ENCODE data around the gene SUN5.

SUN5 gene

GRCh38 chr20:33026779-33027759 lies 22.8 kb upstream of the SUN5 start:
- DNase-seq (ENCODE audit: low spot score), result no peak

GRCh38 chr20:33026072-33026778 lies 22.0 kb upstream of the SUN5 start:
- DNase-seq (ENCODE audit: low spot score), result no peak

DNA sequence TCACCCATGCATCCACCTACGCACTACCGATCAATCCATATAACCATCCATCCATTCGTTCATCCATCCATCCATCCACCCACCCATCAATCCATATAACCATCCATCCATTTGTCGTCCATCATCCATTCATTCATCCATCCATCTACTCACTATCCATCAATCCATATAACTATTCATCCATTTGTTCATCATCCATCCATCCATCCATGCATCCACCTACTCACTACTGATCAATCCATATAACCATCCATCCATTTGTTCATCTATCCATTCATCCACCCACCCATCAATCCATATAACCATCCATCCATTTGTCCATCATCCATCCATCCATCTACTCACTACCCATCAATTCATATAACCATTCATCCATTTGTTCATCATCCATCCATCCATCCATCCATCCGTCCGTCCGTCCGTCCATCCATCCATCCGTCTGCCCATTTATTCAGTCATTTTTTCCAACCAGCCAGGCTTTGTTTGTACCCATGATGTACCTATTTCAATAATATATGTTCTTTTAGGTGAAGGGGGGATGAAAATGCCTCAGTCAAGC lies 21.2 kb upstream of the SUN5 start:
- DNase-seq (ENCODE audit: low spot score), result no peak

GRCh38 chr20:33024609-33025317 lies 20.5 kb upstream of the SUN5 start:
- no peak for DNase-seq (ENCODE audit: low spot score)

DNA sequence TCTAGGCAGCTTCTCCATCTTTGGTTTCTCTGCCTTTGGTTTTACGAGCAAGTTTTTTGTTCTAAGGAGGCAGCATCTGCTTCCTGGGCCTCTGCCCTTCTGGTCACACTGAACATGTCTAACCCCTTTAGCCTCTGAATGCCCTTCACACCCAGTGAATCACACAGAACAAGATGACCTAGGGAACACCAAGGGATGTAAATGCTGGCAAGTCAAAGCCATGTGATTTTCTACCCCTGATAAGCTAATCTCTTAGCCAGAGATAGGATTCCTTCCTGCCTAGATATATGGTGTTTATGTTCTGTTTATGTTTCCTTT lies 20.0 kb upstream of the SUN5 start:
- DNase-seq (ENCODE audit: low spot score), result no peak

- no peak for DNase-seq (ENCODE audit: low spot score)
Observed at GRCh38 chr20:33023439-33024242, 19.4 kb upstream of the SUN5 start.

DNA sequence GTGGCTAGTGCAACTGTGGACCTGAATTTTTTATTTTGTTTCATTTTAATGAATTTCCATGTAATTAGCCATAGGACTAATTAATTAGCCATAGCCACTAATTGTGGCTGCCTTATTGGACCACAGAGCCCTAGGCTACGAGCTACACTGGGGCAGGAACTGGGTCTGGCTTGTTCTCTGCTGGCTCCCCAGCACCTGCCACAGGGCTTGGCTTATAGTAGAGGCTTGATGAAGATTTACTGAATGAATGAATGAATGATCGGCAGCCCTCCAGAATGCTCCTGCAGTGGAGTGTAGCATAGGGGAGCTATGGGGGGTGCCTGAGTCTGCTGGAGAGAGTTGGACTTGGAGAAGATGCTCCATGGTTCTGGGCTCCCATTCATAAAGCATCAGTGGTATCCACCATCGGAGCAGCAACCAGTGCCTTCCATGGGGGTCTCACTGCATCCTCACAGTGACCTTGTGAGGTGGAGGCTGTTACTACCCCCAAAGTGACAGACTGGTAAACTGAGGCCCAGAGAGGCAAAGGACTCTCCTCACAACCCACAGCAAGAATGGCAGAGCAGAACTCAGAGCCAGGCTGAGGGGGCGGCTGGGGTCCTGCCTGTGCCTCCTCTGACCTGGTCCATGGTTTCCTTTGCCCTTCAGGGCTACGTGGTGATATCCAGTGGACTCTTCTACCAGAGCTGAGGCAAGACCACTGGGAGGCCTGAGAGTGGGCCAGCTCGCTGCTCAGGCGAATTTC lies 18.6 kb upstream of the SUN5 start:
- DNase-seq (ENCODE audit: low spot score), result no peak

GRCh38 chr20:33022289-33022688 lies 18.1 kb upstream of the SUN5 start:
- no peak for DNase-seq (ENCODE audit: low spot score)

DNA sequence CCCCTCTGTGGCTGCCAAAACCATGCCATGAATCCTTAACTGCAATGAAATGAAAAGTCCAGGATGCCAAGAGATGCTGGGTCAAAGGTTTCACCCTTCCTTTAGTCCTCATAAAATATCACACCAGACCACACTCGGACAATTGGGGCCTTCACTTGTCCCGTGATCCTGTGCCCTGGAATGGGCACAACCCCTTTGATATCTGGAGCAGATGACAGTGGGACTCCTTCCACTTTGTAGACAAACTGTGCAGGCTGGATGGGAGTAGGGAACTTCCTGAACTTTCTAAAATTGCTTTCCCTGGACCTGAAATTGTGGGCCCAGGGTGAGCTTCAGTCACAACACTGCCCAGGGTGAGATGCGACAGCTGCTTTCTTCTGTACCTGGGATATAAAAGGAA lies 17.6 kb upstream of the SUN5 start:
- DNase-seq (ENCODE audit: low spot score), result no peak

DNA sequence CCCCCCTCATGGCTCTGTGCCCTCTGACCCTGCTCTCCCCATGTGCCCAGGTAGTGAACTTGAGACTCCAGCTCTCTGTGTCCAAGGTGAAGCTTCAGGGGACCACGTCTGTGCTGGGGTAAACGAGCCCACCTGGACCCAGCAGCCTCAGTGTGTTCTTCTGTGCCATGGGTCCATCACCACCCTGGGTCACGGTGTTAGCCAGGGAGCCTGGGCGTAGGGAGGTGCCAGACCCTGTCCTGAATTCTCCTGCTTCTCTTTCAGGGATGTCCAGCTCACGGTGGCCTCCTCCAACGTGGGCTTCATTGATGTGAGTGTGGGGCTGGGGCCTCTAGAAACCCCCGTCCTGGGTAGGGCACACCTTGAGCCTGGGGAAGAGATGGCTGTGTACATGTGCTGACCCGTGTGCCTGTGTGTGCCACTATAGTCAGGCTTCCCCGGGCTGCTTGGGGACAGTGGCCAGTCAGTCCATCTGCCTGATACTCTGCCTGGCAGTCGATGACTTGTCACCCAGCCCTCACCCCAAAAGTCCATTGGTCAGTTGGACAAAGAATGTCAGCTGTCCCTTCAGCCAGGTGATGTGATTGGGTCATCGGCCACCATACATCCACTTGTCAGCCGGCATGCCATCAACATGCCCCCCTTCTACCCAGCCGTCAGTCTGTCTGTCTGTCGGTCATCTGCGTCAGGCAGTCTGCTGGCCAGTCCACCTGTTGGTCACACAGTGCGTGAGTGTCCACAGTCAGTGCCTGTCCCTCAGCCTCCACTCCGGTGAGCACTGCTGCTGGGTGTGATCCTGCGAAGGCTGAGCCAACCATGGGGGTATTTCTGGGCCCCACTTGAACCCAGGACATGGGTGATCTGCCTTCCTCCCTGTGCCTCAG lies 16.3 kb upstream of the SUN5 start:
- DNase-seq (ENCODE audit: low spot score), result no peak

DNA sequence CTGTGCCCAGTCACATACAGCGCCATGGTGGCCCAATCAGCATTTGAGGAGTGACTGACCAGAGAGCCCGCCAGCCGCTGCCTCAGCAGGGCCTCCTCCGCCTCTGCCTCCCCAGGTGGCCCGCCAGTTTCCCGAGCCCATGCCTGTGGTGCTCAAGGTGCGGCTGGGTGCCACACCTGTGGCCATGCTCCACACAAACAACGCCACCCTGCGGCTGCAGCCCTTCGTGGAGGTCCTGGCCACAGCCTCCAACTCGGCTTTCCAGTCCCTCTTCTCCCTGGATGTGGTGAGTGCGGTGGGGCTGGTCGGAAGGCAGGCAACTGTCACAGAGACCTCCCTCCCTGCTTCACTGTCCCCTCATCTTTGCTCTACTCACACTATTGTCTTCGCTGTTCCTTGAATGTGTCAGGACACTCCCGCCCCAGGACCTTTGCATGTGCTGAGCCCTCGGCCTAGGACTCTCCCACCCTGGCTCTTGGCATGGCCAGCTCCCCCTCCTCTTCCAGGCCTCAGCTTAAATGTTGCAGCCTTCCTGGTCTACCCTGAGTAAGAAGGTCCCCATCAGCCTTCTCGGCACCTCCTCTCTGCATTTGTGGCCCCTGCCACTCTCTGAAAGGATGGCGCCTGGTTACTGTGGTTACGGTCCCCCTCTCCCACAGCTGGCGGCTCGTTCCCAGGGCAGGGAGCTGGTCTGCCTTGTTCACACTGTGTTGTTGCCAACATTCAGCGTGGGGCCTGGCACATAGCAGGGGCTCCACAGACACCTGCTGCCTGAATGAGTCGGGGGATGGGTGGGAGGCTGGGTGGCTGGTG lies 15.4 kb upstream of the SUN5 start:
- DNase-seq (ENCODE audit: low spot score), result no peak

DNA sequence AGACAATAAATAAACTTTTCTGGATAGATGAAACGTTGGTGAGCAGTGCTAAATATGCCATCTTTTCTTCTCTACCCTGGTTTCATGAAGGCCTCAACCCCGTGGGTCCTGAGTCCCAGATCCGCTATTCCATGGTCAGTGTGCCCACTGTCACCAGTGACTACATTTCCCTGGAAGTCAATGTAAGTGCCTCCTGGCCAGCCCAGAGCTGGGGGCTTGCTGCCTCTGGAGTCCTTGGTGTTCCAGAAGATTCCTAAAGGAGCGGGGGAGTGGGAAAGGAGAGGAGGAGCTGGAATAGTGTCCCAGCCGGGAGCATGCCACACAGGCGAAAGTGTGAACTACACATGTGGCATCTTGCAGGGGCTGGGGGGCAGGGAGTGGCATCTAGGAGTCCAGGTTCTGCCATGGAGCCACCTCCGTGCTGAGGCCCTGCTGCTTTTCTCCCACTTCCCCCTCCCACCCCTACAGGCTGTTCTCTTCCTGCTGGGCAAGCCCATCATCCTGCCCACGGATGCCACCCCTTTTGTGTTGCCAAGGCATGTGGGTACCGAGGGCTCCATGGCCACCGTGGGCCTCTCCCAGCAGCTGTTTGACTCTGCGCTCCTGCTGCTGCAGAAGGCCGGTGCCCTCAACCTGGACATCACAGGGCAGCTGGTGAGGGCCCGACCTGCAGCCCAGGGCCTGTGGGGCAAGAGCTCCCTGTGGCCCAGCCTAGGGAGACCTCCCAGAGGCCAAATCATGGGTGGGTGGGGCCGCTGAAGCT lies 14.1 kb upstream of the SUN5 start:
- no peak for DNase-seq (ENCODE audit: low spot score)

DNA sequence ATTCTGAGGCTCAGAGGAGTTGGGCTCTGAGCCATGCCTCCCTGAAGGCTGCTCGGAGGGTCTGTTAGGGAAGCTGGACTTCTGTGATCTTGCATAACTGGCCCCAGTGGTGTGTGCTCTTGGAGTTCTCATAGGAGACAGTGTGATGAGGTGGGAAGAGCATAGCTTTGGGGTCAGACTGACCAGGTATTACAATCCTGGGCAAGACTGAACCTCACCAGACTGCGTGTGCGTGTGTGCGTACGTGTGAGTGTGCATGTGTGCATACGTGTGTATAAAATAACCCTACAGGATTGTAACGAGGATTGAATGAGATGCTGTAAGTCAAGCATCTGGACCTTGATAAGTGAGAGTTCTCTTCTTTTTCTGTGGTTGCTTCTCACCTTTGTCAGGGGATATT lies 13.3 kb upstream of the SUN5 start:
- no peak for DNase-seq (ENCODE audit: low spot score)

DNA sequence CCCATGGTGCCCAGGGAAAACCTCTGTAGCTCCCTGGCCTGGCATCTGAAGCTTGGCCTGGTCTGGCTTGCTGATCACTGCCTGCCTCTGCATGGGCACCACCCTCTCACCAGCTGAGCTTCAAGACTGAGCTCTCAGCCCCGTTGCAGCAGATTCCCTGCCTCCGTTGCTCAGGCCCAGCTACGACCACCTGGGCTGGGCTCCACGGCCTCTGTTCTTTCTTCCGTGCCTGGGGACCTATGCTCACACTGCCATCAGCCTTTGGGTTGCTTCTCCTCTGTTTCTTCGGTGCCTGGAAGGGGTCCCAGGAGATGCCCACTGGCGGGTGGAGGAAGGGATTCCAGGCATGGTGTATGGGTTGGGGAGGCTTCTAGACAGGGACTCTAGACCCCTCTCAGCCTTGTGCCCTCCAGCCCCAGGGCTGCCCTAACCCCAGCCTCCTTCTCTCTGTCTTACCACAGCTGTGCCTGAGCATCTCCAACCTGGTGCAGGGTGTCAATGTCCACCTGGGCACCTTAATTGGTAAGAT lies 12.4 kb upstream of the SUN5 start:
- DNase-seq (ENCODE audit: low spot score), result no peak

DNA sequence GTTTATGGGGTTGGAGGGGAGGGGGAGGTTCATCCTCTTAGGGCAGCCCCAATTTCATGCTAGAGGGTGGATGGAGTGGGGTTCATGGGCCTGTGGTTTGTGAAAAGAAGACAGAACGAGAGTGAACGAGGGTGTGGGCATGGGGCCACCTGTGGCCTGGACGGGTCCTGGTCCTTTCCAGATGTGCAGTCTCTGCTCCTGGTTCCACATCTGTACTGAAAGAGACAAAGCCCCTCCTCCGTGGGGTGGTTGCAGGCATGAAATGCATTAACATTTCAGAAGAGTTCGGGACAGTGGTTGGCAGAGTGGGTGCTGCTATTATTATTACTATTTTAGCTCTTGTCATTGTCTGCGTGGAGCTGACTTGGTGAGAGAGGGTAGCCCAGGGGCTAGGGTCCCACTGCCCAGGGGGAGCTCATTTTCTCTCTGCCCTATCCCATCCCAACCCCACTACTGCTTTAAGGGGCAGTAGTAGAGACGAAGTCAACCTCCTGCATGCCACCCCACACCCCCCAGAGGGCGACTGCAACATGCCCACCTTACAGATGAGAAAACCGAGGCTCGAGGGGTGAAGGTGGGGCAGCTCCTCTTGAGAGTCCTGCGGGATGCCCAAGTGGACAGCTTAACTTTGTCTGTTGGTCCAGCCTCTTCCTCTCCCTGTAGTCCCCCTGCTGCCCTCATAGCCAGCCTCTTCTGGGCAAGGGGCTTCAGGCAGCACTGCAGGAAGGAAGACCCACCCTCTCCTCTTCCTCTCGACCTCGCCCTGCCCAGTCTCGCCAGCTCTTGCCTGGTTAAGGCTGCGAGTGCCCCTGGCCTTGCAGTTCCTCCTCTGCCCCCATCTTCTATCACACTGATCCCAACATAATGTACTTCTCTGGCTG lies 11.7 kb upstream of the SUN5 start:
- DNase-seq (ENCODE audit: low spot score), result no peak

GRCh38 chr20:33015114-33015484 lies 10.9 kb upstream of the SUN5 start:
- DNase-seq (ENCODE audit: low spot score), result no peak
